Astrocyte of the spinal cord (primary cell): ENCODE results near the gene HOXA11.

Source experiments
- DNase-seq: peaks from one replicate; pipeline ENCODE4 v3.0.0; 2011; ENCODE audit warnings: low read depth, low spot score
- H3K4me3 ChIP-seq: 2 replicates; pipeline ENCODE4 v1.5.1; 2011; ENCODE audit warnings: low read depth, mild to moderate bottlenecking, low read length, moderate library complexity
- in situ Hi-C: cut with HindIII; loops from 2 replicates; pipeline ENCODE4 v1.10.0; 2017; ENCODE audit warnings: low sequenced_read_pairs
- TF ChIP-seq, protein P1 (sequence below): IDR thresholded peaks from 2 replicates; pipeline ENCODE4 v1.5.1; 2012; ENCODE audit warnings: low read depth, mild to moderate bottlenecking, low read length, inconsistent platforms

Gene HOXA11

DNA sequence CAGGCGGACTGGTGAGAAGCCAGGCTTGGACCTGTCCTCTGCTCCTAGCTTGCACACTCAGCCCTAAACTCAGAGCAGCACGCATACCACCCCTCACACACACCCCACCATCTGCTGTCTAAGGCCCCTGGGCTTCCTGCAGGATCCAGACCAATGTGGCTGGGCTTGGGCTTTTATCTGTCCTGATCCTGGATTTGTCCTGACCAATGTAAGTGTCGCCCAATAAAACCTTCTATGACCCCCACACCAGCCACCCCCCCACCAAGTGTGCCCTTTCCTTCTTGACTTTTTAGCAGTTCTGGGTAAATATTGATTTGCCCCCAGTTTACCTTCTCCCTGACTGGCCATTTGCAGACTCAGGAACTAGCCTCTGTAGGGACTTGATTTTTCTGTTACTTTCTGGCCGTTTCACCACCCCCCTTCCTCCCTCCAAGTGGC lies 16.6 kb upstream of the HOXA11 start:
- H3K4me3 ChIP-seq: no peak overlapping the region
- in situ Hi-C loops: no loop called here
- DNase-seq: no peak
- TF ChIP-seq, protein P1, sequence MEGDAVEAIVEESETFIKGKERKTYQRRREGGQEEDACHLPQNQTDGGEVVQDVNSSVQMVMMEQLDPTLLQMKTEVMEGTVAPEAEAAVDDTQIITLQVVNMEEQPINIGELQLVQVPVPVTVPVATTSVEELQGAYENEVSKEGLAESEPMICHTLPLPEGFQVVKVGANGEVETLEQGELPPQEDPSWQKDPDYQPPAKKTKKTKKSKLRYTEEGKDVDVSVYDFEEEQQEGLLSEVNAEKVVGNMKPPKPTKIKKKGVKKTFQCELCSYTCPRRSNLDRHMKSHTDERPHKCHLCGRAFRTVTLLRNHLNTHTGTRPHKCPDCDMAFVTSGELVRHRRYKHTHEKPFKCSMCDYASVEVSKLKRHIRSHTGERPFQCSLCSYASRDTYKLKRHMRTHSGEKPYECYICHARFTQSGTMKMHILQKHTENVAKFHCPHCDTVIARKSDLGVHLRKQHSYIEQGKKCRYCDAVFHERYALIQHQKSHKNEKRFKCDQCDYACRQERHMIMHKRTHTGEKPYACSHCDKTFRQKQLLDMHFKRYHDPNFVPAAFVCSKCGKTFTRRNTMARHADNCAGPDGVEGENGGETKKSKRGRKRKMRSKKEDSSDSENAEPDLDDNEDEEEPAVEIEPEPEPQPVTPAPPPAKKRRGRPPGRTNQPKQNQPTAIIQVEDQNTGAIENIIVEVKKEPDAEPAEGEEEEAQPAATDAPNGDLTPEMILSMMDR: no peak

DNA sequence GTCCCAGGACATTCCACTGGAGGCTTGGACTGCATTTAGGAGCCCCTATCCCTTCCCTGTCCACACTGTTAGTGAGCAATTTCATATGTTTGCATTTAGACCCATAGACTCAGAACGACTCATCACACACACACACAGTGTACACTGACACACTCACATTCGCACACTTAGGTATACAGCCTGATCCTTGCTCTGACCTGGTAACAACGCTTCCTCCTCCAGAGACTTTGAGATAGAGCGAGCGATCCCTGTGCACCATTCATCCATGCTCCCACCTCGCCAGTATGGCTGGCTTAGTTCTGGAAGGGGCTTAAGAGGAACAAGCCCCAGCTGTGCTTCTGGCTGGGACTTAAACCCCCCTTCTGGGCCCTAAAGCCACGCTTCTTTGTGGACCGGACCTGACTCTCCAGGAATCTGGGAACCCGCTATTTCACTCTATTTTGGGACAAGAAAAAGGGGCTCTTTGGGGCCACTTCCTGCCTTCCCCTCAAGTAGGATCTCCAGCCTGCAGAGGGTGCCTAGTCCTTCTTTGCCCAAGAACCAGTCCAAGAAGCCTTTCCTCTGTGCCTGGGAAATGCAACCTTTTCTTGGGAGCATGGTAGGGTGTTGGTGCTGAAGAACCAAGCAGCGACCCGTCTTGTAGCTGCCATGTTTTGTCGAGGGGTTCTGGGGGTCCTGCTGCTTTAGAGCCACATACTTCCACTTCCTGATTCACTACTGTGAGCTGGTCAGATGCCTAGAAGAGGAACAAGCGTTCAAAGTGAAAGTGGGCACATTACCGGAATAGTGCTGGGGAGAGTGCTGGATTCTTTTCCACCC lies 15.9 kb upstream of the HOXA11 start:
- TF ChIP-seq, protein P1: no peak
- in situ Hi-C loops: no loop called here
- no peak overlapping the region for H3K4me3 ChIP-seq
- DNase-seq: no peak

DNA sequence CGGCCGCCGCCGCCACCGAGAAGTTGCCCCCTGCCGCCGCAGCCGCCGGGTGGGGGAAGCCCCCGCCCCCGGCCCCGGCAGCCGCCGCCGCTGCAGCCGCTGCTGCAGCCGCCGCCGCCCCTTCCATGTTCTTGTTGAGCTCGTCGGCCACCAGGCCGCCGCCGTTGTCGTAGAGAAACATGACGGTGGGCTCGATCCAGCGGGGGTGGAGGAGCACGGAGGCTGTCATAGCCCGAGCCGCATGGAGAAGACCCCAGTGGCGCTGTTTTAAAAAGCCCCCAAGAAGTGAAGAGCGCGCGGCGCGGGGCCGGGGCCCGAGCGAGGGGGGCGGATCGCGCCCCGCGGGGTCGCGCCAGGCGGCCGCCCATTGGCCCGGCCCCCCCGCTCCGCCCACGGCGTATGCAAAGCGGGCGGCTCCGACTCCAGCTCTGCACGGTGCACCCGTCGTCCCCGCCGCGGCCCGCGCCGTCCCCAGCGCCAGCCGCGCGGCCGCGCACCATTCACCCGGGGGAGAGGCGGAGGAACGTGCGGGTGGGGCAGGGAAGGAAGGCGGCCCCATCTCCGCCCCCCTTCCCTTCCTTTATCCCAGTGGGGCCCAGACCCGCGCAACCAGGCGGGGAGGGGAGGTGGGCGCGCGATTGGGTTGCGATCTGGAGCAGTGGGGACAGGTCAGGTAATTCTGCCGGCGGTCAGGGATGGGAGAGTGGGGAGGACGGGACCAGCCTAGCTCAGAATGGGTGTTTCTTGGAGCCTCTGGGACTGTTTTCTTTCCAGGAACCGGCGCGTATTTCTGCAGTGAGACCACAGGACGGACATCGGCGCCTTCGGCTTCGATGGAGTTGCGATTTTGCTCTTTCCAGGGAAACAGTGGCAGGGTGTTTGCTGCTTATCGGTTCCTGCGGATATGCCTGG lies 15.1 kb upstream of the HOXA11 start, which contains the start of gene HOXA13:
TSS of gene HOXA13 (minus strand) at position 243 of the 912 bp plus-strand sequence. CDS start at position 229, 14 bp downstream.
- TF ChIP-seq, protein P1: no peak
- H3K4me3 ChIP-seq: no peak within 1 kb of the TSS
- no peak for DNase-seq
- in situ Hi-C loops: no loop called here

DNA sequence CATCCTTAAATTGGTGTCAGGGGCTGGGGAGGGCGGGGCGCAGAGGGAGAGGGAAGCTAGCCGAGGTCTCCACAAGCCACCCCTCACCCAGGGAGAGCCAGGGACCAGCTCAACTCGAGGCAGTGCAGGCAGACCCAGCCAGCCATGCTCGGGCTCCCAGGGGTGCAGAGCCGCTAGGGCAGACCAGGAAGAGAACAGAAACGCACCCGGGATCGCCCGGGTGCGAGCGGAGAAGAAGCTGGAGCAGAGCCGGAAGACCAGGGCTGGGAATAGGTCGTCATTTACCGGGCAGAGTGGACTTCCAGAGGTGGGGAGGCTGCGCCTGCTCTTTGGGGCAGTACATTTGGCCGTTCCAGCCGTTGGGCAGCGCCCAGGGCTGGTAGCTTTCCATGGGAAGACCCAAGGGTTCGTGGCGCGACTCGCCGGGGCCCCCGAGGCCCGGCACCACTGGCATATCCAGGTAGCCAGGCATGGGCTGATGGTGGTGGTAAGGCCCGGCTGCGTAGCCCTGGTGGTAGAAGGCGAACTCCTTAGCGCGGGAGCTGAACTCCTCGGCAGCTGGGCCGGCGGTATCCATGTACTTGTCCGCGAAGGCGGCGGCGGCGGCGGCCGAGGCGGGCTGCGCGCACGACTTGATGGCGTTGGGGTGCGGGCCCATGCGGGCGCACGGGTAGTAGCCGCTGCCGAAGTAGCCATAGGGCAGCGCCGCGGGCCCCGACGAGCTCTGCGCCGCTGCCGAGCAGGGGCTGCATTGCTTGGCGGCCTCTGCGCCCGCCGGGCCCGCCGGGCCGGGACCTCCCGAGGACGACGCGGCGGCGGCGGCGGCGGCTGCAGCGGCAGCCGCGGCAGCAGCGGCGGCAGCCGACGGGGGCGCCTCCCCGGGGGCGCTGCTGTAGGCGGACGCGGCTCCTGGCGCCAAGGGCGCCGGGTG lies 14.1 kb upstream of the HOXA11 start:
- no peak overlapping the region for H3K4me3 ChIP-seq
- in situ Hi-C loops: no loop called here
- no peak for DNase-seq
- TF ChIP-seq, protein P1: no peak

DNA sequence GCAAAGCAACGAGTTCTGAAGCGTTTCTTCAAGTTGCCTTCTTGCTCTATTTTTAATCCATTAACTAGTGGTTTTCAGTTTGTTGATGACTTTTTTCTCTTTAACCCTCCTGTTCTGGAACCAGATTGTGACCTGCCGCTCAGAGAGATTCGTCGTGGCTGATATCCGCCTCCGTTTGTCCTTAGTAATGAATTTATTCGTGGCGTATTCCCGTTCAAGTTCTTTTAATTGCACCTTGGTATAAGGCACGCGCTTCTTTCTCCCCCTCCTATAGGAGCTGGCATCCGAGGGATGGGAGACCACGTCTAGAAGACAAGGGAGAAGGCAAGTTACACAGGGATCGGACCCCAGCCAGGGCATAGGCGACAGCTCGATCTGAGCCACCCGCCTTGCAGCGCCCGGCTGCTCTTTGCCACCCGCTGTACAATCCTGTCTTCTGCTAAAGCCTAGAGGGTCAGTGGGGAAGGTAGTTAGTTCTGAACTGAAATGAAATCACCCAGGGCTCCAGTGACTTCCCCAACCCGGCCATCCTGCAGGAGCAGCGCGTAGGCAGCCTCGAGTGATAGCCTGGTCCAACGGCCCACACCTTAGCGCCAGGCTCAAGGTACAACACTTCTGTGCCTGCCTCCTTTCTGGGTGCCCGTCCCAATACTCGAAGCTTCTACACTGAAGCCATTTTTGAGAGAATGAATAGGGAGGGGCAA lies 13.3 kb upstream of the HOXA11 start:
- no peak overlapping the region for H3K4me3 ChIP-seq
- in situ Hi-C loops: no loop called here
- DNase-seq: no peak
- TF ChIP-seq, protein P1: no peak
